Vagina (tissue), 2 donors: ENCODE measurements around the gene SHC3. TPM values are rescaled to one million over a fixed set of nuclear protein-coding genes. Genes with fewer than 3 reads are reported as not detected.

ENCODE experiments used
- DNase-seq, 2 donors: peaks; one replicate each; pipeline ENCODE4 v3.0.0-alpha.2; 2017; ENCODE audit errors: extremely low spot score in 2 of 2
- H3K27ac ChIP-seq: fragments of 200-600 bp; sonication (generic); one replicate; pipeline ENCODE4 v1.5.1; 2019
- H3K27me3 ChIP-seq: fragments of 200-600 bp; sonication (generic); one replicate; pipeline ENCODE4 v1.5.1; 2019
- H3K36me3 ChIP-seq, 2 donors: fragments of 200-600 bp; sonication (generic); one replicate each; pipeline ENCODE4 v1.5.1; 2017 to 2019
- H3K4me1 ChIP-seq: fragments of 200-600 bp; sonication (generic); one replicate; pipeline ENCODE4 v1.5.1; 2019
- H3K4me3 ChIP-seq, 2 donors: fragments of 200-600 bp; sonication (generic); 1 replicate in 1 of 2; 2 replicates in 1 of 2; pipeline ENCODE4 v1.5.1; 2016 to 2019
- H3K9me3 ChIP-seq: fragments of 200-600 bp; sonication (generic); one replicate; pipeline ENCODE4 v1.5.1; 2019
- CTCF ChIP-seq, 3 experiments: fragments of 450-650 bp in 2 of 3; fragments of 200-600 bp in 1 of 3; sonication (generic) in 1 of 3; IDR thresholded peaks; one replicate each; pipeline ENCODE4 v1.5.1; 2017 to 2019; ENCODE audit warnings: antibody characterized with exemption in 3 of 3, mild to moderate bottlenecking in 2 of 3, moderate library complexity in 2 of 3
- POLR2A ChIP-seq, 2 donors: fragments of 450-650 bp; IDR thresholded peaks; one replicate each; pipeline ENCODE4 v1.6.1; 2017; ENCODE audit warnings: antibody characterized with exemption in 2 of 2, mild to moderate bottlenecking in 2 of 2, moderate library complexity in 2 of 2
- POLR2AphosphoS5 ChIP-seq, 2 donors: sonication (generic); formaldehyde crosslinking; IDR thresholded peaks; one replicate each; pipeline ENCODE4 v1.9.0; 2017; ENCODE audit warnings: antibody characterized with exemption in 2 of 2, mild to moderate bottlenecking in 2 of 2, low read depth in 1 of 2; ENCODE audit not compliant: insufficient read depth in 1 of 2
- intact Hi-C: fragments of 100-400 bp; cut with DNase I; formaldehyde crosslinking; loops from one replicate; pipeline ENCODE4 v1.15.1; 2023
- total RNA-seq: library from RNA; depleted of rRNA; stranded (reverse); fragments of >200 nt; gene quantifications from one replicate; pipeline ENCODE4 v1.2.3, GENCODE V29; 2016

SHC3 gene
- total RNA-seq, 1 donor from 2014 or later, result 6.1 TPM

- no peak for DNase-seq
- Histone ChIP-seq H3K27ac (no peak overlapping the region), H3K27me3 (no peaks in the 10 kb centered on the region), H3K4me3 (no peak overlapping the region), H3K4me1 (no peaks in the 10 kb centered on the region), H3K9me3 (no peaks in the 10 kb centered on the region), H3K36me3 (no peaks in the 10 kb centered on the region)
- no peak for TF ChIP-seq POLR2AphosphoS5 (IDR thresholded peaks at IDR 0.05; ENCODE audit: insufficient read depth in 1 of 2, low read depth in 1 of 2)
- no peak for TF ChIP-seq POLR2A (IDR thresholded peaks at IDR 0.05)
- TF ChIP-seq CTCF (IDR thresholded peaks at IDR 0.05), result no peak
- intact Hi-C loops, result no loop called here
These were observed 16.6 kb upstream of the SHC3 start for GRCh38 chr9:89195131-89195797.

GRCh38 chr9:89194421-89195130 lies 16.0 kb upstream of the SHC3 start:
- intact Hi-C loops, result no loop called here
- H3K36me3 ChIP-seq, result no peaks in the 10 kb centered on the region
- TF ChIP-seq POLR2A (IDR thresholded peaks at IDR 0.05), result no peak
- no peaks in the 10 kb centered on the region for H3K9me3 ChIP-seq
- H3K4me3 ChIP-seq, result no peak overlapping the region
- no peak for DNase-seq
- H3K27ac ChIP-seq, result no peak overlapping the region
- H3K27me3 ChIP-seq, result no peaks in the 10 kb centered on the region
- H3K4me1 ChIP-seq, result no peaks in the 10 kb centered on the region

- Histone ChIP-seq H3K36me3 (no peaks in the 10 kb centered on the region), H3K4me3 (no peak overlapping the region), H3K27ac (no peak overlapping the region), H3K27me3 (no peaks in the 10 kb centered on the region), H3K4me1 (no peaks in the 10 kb centered on the region), H3K9me3 (no peaks in the 10 kb centered on the region)
- DNase-seq, result no peak
- intact Hi-C loops, result no loop called here
- no peak for TF ChIP-seq POLR2A (IDR thresholded peaks at IDR 0.05)
- no peak for TF ChIP-seq POLR2AphosphoS5 (IDR thresholded peaks at IDR 0.05; ENCODE audit: insufficient read depth in 1 of 2, low read depth in 1 of 2)
- no peak for TF ChIP-seq CTCF (IDR thresholded peaks at IDR 0.05)
These were observed 12.4 kb upstream of the SHC3 start for GRCh38 chr9:89191004-89191403.

- Histone ChIP-seq H3K9me3 (no peaks in the 10 kb centered on the region), H3K27ac (no peak overlapping the region), H3K4me3 (no peak overlapping the region), H3K36me3 (no peaks in the 10 kb centered on the region), H3K4me1 (no peaks in the 10 kb centered on the region), H3K27me3 (no peaks in the 10 kb centered on the region)
- no peak for TF ChIP-seq POLR2AphosphoS5 (IDR thresholded peaks at IDR 0.05; ENCODE audit: insufficient read depth in 1 of 2, low read depth in 1 of 2)
- no peak for TF ChIP-seq POLR2A (IDR thresholded peaks at IDR 0.05)
- no peak for TF ChIP-seq CTCF (IDR thresholded peaks at IDR 0.05)
- intact Hi-C loops, result loop anchor here (10.0 kb wide), 1 partner anchor 184 kb away; no protein-coding TSS in a partner anchor
- DNase-seq, result no peak
These were observed 10.6 kb upstream of the SHC3 start for GRCh38 chr9:89189215-89189614.

- Histone ChIP-seq H3K36me3 (no peaks in the 10 kb centered on the region), H3K9me3 (no peaks in the 10 kb centered on the region), H3K4me1 (no peaks in the 10 kb centered on the region), H3K27ac (no peak overlapping the region), H3K4me3 (no peak overlapping the region), H3K27me3 (no peaks in the 10 kb centered on the region)
- intact Hi-C loops, result loop anchor here (10.0 kb wide), 1 partner anchor 183 kb away; no protein-coding TSS in a partner anchor
- no peak for TF ChIP-seq POLR2AphosphoS5 (IDR thresholded peaks at IDR 0.05; ENCODE audit: insufficient read depth in 1 of 2, low read depth in 1 of 2)
- TF ChIP-seq POLR2A (IDR thresholded peaks at IDR 0.05), result no peak
- TF ChIP-seq CTCF (IDR thresholded peaks at IDR 0.05), result no peak
- DNase-seq, result no peak
These were observed 9.3 kb upstream of the SHC3 start for GRCh38 chr9:89187950-89188349.
